Psoas muscle (tissue), 8 donors: ENCODE measurements around the gene GPR68. TPM values are rescaled to one million over a fixed set of nuclear protein-coding genes. Genes with fewer than 3 reads are reported as not detected.

Experiments used
- ATAC-seq, 4 donors: fragments of 200-7000 bp; cut with Tn5 transposase; one replicate each; pipeline ENCODE4 v1.9.1; 2020; ENCODE audit warnings: moderate library complexity in 3 of 4, mild to moderate bottlenecking in 2 of 4
- DNase-seq, 2 donors: peaks; one replicate each; pipeline ENCODE4 v3.0.0-alpha.2; 2020
- H3K27ac ChIP-seq: fragments of 200-600 bp; one replicate; pipeline ENCODE4 v1.8.0; 2022
- H3K27me3 ChIP-seq, 3 donors: fragments of 200-600 bp in 1 of 3; one replicate each; pipeline versions ENCODE4 v1.6.1 to v1.8.0; 2013 to 2022; ENCODE audit warnings: low read length in 2 of 3, mild to moderate bottlenecking in 2 of 3, moderate library complexity in 1 of 3; ENCODE audit not compliant: insufficient read depth in 3 of 3
- H3K36me3 ChIP-seq, 2 donors: fragments of 200-600 bp in 1 of 2; one replicate each; pipeline versions ENCODE4 v1.6.1 to v1.8.0; 2013 to 2022; ENCODE audit warnings: low read depth in 1 of 2, mild to moderate bottlenecking in 1 of 2, moderate library complexity in 1 of 2; ENCODE audit not compliant: insufficient read depth in 1 of 2
- H3K4me1 ChIP-seq: fragments of 200-600 bp; one replicate; pipeline ENCODE4 v1.8.0; 2022
- H3K4me3 ChIP-seq: fragments of 200-600 bp; one replicate; pipeline ENCODE4 v1.8.0; 2022; ENCODE audit warnings: mild to moderate bottlenecking
- H3K9me3 ChIP-seq: fragments of 200-600 bp; one replicate; pipeline ENCODE4 v1.8.0; 2022
- CTCF ChIP-seq: fragments of 200-600 bp; IDR thresholded peaks from one replicate; pipeline ENCODE4 v1.8.0; 2022; ENCODE audit warnings: antibody characterized with exemption
- WGBS, 3 donors: extraction: QIAGEN DNeasy Blood & Tissue Kit; methylation state at CpG; one replicate each; pipeline versions ENCODE4 v1.1.6 to v1.1.7; 2013; 5-methylcytosine and 5-hydroxymethylcytosine counted together
- intact Hi-C, 2 donors: fragments of 100-400 bp; cut with DNase I; formaldehyde crosslinking; loops; one replicate each; pipeline versions ENCODE4 v1.11.0 to v1.14.2; 2022
- polyA plus RNA-seq, 3 donors: library from polyadenylated mRNA; stranded (reverse); fragments of 200-250 nt; gene quantifications; one replicate each; pipeline ENCODE4 v1.2.3, GENCODE V29; 2013
- total RNA-seq, 4 donors: library from RNA; stranded (reverse); fragmentation: NEBNext Ultra II Directional in 2 of 4; extraction: Animal tissue kit (Norgen Biotek cat#: 25700) in 2 of 4; gene quantifications; one replicate each; pipeline versions ENCODE4 v1.2.1 to v1.2.4, GENCODE V29; 2021 to 2023
- donor health status: healthy with polysubstance abuse.
- donor health status: DM: no; HTN: no; CAD: no; lungs with moderate emphysema.
- donor health status: Bipolar disorder and iron deficiency.
- donor health status: healthy.
- donor health status: DM: yes; HTN: yes; CAD: no.
- donor health status: DM: no; HTN: no; CAD: no.
- donor health status: DM: no; HTN: no; CAD: no.
- donor health status: DM: yes; HTN: yes; CAD: no.

GPR68 gene
- total and polyA plus RNA-seq, 7 donors: 0.03 to 0.27 (median 0.16) TPM; not detected in 1

- Histone ChIP-seq H3K4me1 (no peaks in the 10 kb centered on the region), H3K27me3 (no peaks in the 10 kb centered on the region), H3K4me3 (no peak overlapping the region), H3K9me3 (peaks cover 3% of the 10 kb centered on the region), H3K27ac (no peak overlapping the region), H3K36me3 (peaks cover 5 to 30% of the 10 kb centered on the region in 2 donors)
- 62 to 92% (median 78%) methylated on average over 2 of the region's 2 CpGs for WGBS, 3 donors
- intact Hi-C loops: no loop called here
- DNase-seq (no peak), ATAC-seq (no peak)
- TF ChIP-seq CTCF: no peak
Observed at GRCh38 chr14:91232603-91233002, 11.9 kb downstream of the GPR68 start.

GRCh38 chr14:91232052-91232451 lies 12.5 kb downstream of the GPR68 start:
- Histone ChIP-seq H3K27ac (no peak overlapping the region), H3K4me3 (no peak overlapping the region), H3K9me3 (peaks cover 3% of the 10 kb centered on the region), H3K36me3 (peaks cover 8 to 36% of the 10 kb centered on the region in 2 donors), H3K4me1 (no peaks in the 10 kb centered on the region), H3K27me3 (no peaks in the 10 kb centered on the region)
- peak in 1 of 4 donors; percentile 10 for ATAC-seq
- no peak for TF ChIP-seq CTCF
- WGBS, 3 donors: 87 to 94% (median 91%) methylated on average over 2 of the region's 2 CpGs
- DNase-seq: no peak
- intact Hi-C loops: no loop called here

- Histone ChIP-seq H3K27me3 (no peaks in the 10 kb centered on the region), H3K36me3 (peaks cover 9 to 42% of the 10 kb centered on the region in 2 donors), H3K4me1 (no peaks in the 10 kb centered on the region), H3K27ac (no peak overlapping the region), H3K9me3 (peaks cover 3% of the 10 kb centered on the region), H3K4me3 (no peak overlapping the region)
- no peak for TF ChIP-seq CTCF
- intact Hi-C loops: no loop called here
- DNase-seq (no peak), ATAC-seq (no peak)
- WGBS, 3 donors: 49 to 75% (median 59%) methylated on average over 3 of the region's 3 CpGs
Observed at GRCh38 chr14:91231446-91231845, 13.1 kb downstream of the GPR68 start.

GRCh38 chr14:91230397-91231035 lies 14.0 kb downstream of the GPR68 start:
- no peak for ATAC-seq
- Histone ChIP-seq H3K27me3 (no peaks in the 10 kb centered on the region), H3K36me3 (peaks cover 9 to 50% of the 10 kb centered on the region in 2 donors)

More at GRCh38 chr14:91230397-91231035, 14.0 kb downstream of the GPR68 start:
- 57 to 75% (median 61%) methylated on average over 4 of the region's 4 CpGs for WGBS, 3 donors
- no peaks in the 10 kb centered on the region for H3K4me1 ChIP-seq
- no peak overlapping the region for H3K4me3 ChIP-seq
- no peak for DNase-seq
- no peak overlapping the region for H3K27ac ChIP-seq
- H3K9me3 ChIP-seq: peaks cover 3% of the 10 kb centered on the region
- intact Hi-C loops: no loop called here
- TF ChIP-seq CTCF: no peak
